MM.1S (cell line): Measurements from ENCODE around the gene E2F6.

ENCODE experiments used
- DNase-seq: peaks from one replicate; pipeline ENCODE4 v3.0.0-alpha.2; 2015
- H2AFZ ChIP-seq: fragments of 300-600 bp; sonication (generic); 2 replicates; pipeline ENCODE4 v1.6.0; 2016; ENCODE audit warnings: antibody characterized with exemption, low read length
- H3F3A ChIP-seq: fragments of 300-600 bp; sonication (generic); 2 replicates; pipeline ENCODE4 v1.6.1; 2016; ENCODE audit warnings: mild to moderate bottlenecking, antibody characterized with exemption, low read length, moderate library complexity, mixed read lengths; ENCODE audit not compliant: insufficient read depth
- H3K27ac ChIP-seq: fragments of 300-600 bp; sonication (generic); 2 replicates; pipeline ENCODE4 v1.5.1; 2016; ENCODE audit warnings: mild to moderate bottlenecking, low read length
- H3K27me3 ChIP-seq: fragments of 300-600 bp; sonication (generic); replicated peaks from 2 replicates; pipeline ENCODE4 v1.6.0; 2016; ENCODE audit warnings: low read length; ENCODE audit not compliant: insufficient read depth
- H3K36me3 ChIP-seq: fragments of 300-600 bp; sonication (generic); replicated peaks from 2 replicates; pipeline ENCODE4 v1.6.1; 2016; ENCODE audit warnings: mild to moderate bottlenecking, low read length, mixed read lengths; ENCODE audit not compliant: insufficient read depth
- H3K4me1 ChIP-seq: fragments of 300-600 bp; sonication (generic); 2 replicates; pipeline ENCODE4 v1.6.1; 2016; ENCODE audit warnings: low read length, mixed read lengths
- H3K4me2 ChIP-seq: fragments of 300-600 bp; sonication (generic); 2 replicates; pipeline ENCODE4 v1.6.0; 2016; ENCODE audit warnings: low read depth, low read length
- H3K4me3 ChIP-seq: fragments of 300-600 bp; sonication (generic); 2 replicates; pipeline ENCODE4 v1.5.1; 2016; ENCODE audit warnings: low read length, mixed read lengths
- H3K79me2 ChIP-seq: fragments of 300-600 bp; sonication (generic); 2 replicates; pipeline ENCODE4 v1.6.1; 2016; ENCODE audit warnings: mixed run types, low read length, mixed read lengths
- H3K9ac ChIP-seq: fragments of 300-600 bp; sonication (generic); 2 replicates; pipeline ENCODE4 v1.6.1; 2016; ENCODE audit warnings: low read length, mixed read lengths
- H3K9me2 ChIP-seq: fragments of 300-600 bp; sonication (generic); replicated peaks from 2 replicates; pipeline ENCODE4 v1.6.1; 2016; ENCODE audit warnings: mild to moderate bottlenecking, low read length, mixed read lengths; ENCODE audit not compliant: insufficient read depth
- H3K9me3 ChIP-seq: fragments of 300-600 bp; sonication (generic); replicated peaks from 2 replicates; pipeline ENCODE4 v1.6.1; 2016; ENCODE audit warnings: mild to moderate bottlenecking, low read length, mixed read lengths; ENCODE audit not compliant: insufficient read depth
- H4K20me1 ChIP-seq: fragments of 300-600 bp; sonication (generic); 2 replicates; pipeline ENCODE4 v1.6.1; 2016; ENCODE audit warnings: mild to moderate bottlenecking, low read length, moderate library complexity, mixed read lengths; ENCODE audit not compliant: insufficient read depth
- CTCF ChIP-seq: fragments of 300-600 bp; sonication (generic); IDR thresholded peaks from 2 replicates; pipeline ENCODE4 v1.5.1; 2016; ENCODE audit warnings: antibody characterized with exemption, low read length, mixed read lengths
- EZH2 ChIP-seq: fragments of 300-600 bp; sonication (generic); optimal IDR thresholded peaks from 2 replicates; pipeline ENCODE3; 2017; ENCODE audit warnings: low read depth, mild to moderate bottlenecking, antibody characterized with exemption, low read length, mixed read lengths
- EZH2phosphoT487 ChIP-seq: fragments of 300-600 bp; sonication (generic); IDR thresholded peaks from 2 replicates; pipeline ENCODE4 v1.6.1; 2018; ENCODE audit warnings: antibody characterized with exemption, low read length

Gene E2F6

GRCh38 chr2:11422901-11423435, 43.0 kb downstream of the E2F6 start:
- DNase-seq, result no peak
- no peaks in the 10 kb centered on the region for H3K36me3 ChIP-seq
- H3K27me3 ChIP-seq, result no peaks in the 10 kb centered on the region
- H3K4me2 ChIP-seq, result no peak overlapping the region
- H3F3A ChIP-seq, result no peaks in the 10 kb centered on the region
- H3K9me2 ChIP-seq, result no peaks in the 10 kb centered on the region
- no peak overlapping the region for H3K9ac ChIP-seq
- no peak overlapping the region for H3K27ac ChIP-seq
- no peaks in the 10 kb centered on the region for H4K20me1 ChIP-seq
- H3K9me3 ChIP-seq, result no peaks in the 10 kb centered on the region
- TF ChIP-seq EZH2, result no peak
- no peak for TF ChIP-seq CTCF
- no peak for TF ChIP-seq EZH2phosphoT487
- H3K4me1 ChIP-seq, result no peaks in the 10 kb centered on the region
- H3K79me2 ChIP-seq, result no peaks in the 10 kb centered on the region
- H2AFZ ChIP-seq, result no peak overlapping the region
- H3K4me3 ChIP-seq, result no peak overlapping the region

GRCh38 chr2:11422491-11422865, 43.5 kb downstream of the E2F6 start:
- Histone ChIP-seq H3K9me2 (no peaks in the 10 kb centered on the region), H3K9ac (no peak overlapping the region), H3K9me3 (no peaks in the 10 kb centered on the region), H3K36me3 (no peaks in the 10 kb centered on the region), H3K4me3 (no peak overlapping the region), H4K20me1 (no peaks in the 10 kb centered on the region), H2AFZ (no peak overlapping the region), H3K4me2 (no peak overlapping the region), H3K79me2 (no peaks in the 10 kb centered on the region), H3F3A (no peaks in the 10 kb centered on the region), H3K27me3 (no peaks in the 10 kb centered on the region), H3K4me1 (no peaks in the 10 kb centered on the region), H3K27ac (no peak overlapping the region)
- no peak for TF ChIP-seq CTCF
- no peak for TF ChIP-seq EZH2
- TF ChIP-seq EZH2phosphoT487, result no peak
- DNase-seq, result no peak

- no peaks in the 10 kb centered on the region for H4K20me1 ChIP-seq
These were observed 44.0 kb downstream of the E2F6 start for GRCh38 chr2:11421863-11422490.

More at GRCh38 chr2:11421863-11422490, 44.0 kb downstream of the E2F6 start:
- Histone ChIP-seq H3K27me3 (no peaks in the 10 kb centered on the region), H3K27ac (no peak overlapping the region), H3K4me3 (no peak overlapping the region), H3K9ac (no peak overlapping the region), H2AFZ (no peak overlapping the region), H3K4me1 (no peaks in the 10 kb centered on the region), H3F3A (no peaks in the 10 kb centered on the region), H3K9me3 (no peaks in the 10 kb centered on the region), H3K9me2 (no peaks in the 10 kb centered on the region), H3K36me3 (no peaks in the 10 kb centered on the region), H3K4me2 (no peak overlapping the region), H3K79me2 (no peaks in the 10 kb centered on the region)
- DNase-seq, result no peak
- TF ChIP-seq EZH2phosphoT487, result no peak
- no peak for TF ChIP-seq CTCF
- no peak for TF ChIP-seq EZH2
